CD4-positive, alpha-beta T cell treated with Interleukin-2 at 100 ng/mL for 4 hours (primary cell): Measurements from ENCODE around the gene MACROD2.

Experiments used
- DNase-seq: peaks from one replicate; pipeline ENCODE4 v3.0.0-alpha.2; 2020; ENCODE audit warnings: low spot score

The MACROD2 gene

GRCh38 chr20:14759979-14760378, 764.7 kb downstream of the MACROD2 start:
- DNase-seq = no peak

- DNase-seq = no peak
Measured at GRCh38 chr20:14761903-14762302, 766.6 kb downstream of the MACROD2 start.

- DNase-seq = no peak
Measured at GRCh38 chr20:14764511-14765369, 769.4 kb downstream of the MACROD2 start.

GRCh38 chr20:14765370-14765701, 770.0 kb downstream of the MACROD2 start:
- DNase-seq = no peak

GRCh38 chr20:14773486-14773885, 778.2 kb downstream of the MACROD2 start:
- DNase-seq = no peak

- DNase-seq = no peak
Measured at GRCh38 chr20:14775778-14776177, 780.5 kb downstream of the MACROD2 start.

GRCh38 chr20:14777591-14777990, 782.3 kb downstream of the MACROD2 start:
- no peak for DNase-seq

GRCh38 chr20:14778096-14778495, 782.8 kb downstream of the MACROD2 start:
- no peak for DNase-seq

GRCh38 chr20:14778875-14779274, 783.6 kb downstream of the MACROD2 start:
- DNase-seq = no peak

- no peak for DNase-seq
Measured at GRCh38 chr20:14780508-14780907, 785.2 kb downstream of the MACROD2 start.

GRCh38 chr20:14782731-14783130, 787.4 kb downstream of the MACROD2 start:
- no peak for DNase-seq

GRCh38 chr20:14783766-14784165, 788.5 kb downstream of the MACROD2 start:
- DNase-seq = no peak

- no peak for DNase-seq
Measured at GRCh38 chr20:14785065-14785743, 789.9 kb downstream of the MACROD2 start.

GRCh38 chr20:14790190-14790589, 794.9 kb downstream of the MACROD2 start:
- DNase-seq = no peak

GRCh38 chr20:14790771-14791620, 795.7 kb downstream of the MACROD2 start:
- DNase-seq = no peak

- no peak for DNase-seq
Measured at GRCh38 chr20:14792915-14793314, 797.6 kb downstream of the MACROD2 start.

GRCh38 chr20:14799545-14800216, 804.4 kb downstream of the MACROD2 start:
- DNase-seq = no peak

GRCh38 chr20:14800707-14801425, 805.5 kb downstream of the MACROD2 start:
- DNase-seq = no peak

- DNase-seq = no peak
Measured at GRCh38 chr20:14801591-14802325, 806.4 kb downstream of the MACROD2 start.

- no peak for DNase-seq
Measured at GRCh38 chr20:14807224-14807623, 811.9 kb downstream of the MACROD2 start.

- DNase-seq = no peak
Measured at GRCh38 chr20:14815340-14815739, 820.0 kb downstream of the MACROD2 start.
